Activated CD8-positive, alpha-beta T cell treated with anti-CD3 and anti-CD28 coated beads, Interleukin-2, amount 10 ng/mL, durations not matched to agents 7 days and 5 days (primary cell): ENCODE results near the gene SH3BGRL3. TPM values are rescaled to one million over a fixed set of nuclear protein-coding genes. Genes with fewer than 3 reads are reported as not detected.
"Not testable (repeated sequence)": the region's sequence is repeated elsewhere in the genome, so short reads cannot be mapped to it uniquely, and the experiment has no call there.

Source experiments
- ATAC-seq: fragments of 150-1000 bp; cut with Tn5 transposase; one replicate; pipeline ENCODE4 v1.10.0; 2021; ENCODE audit warnings: moderate library complexity
- CTCF ChIA-PET: fragments of 350-600 bp; sonication (Branson Sonifier 250); formaldehyde crosslinking; loops from one replicate; lab custom pipeline; 2021; ENCODE audit warnings: antibody characterized with exemption; lab: Charles Lee
- POLR2A ChIA-PET: fragments of 350-600 bp; sonication (Branson Sonifier 250); formaldehyde crosslinking; loops from one replicate; lab custom pipeline; 2021; ENCODE audit warnings: antibody characterized with exemption; lab: Charles Lee
- DNase-seq: peaks from one replicate; pipeline ENCODE4 v3.0.0-alpha.2; 2020
- H3K27ac Mint-ChIP-seq: one replicate; pipeline ENCODE4 v1.8.0; 2021; ENCODE audit warnings: mild to moderate bottlenecking, mixed read lengths
- H3K27me3 Mint-ChIP-seq: one replicate; pipeline ENCODE4 v1.8.0; 2021; ENCODE audit warnings: low read depth, mixed read lengths
- H3K36me3 Mint-ChIP-seq: one replicate; pipeline ENCODE4 v1.8.0; 2021; ENCODE audit warnings: low read depth, mixed read lengths
- H3K4me1 Mint-ChIP-seq: one replicate; pipeline ENCODE4 v1.8.0; 2021; ENCODE audit warnings: low read depth, mixed read lengths
- H3K4me3 Mint-ChIP-seq: one replicate; pipeline ENCODE4 v1.8.0; 2021; ENCODE audit warnings: mild to moderate bottlenecking, mixed read lengths
- H3K9me3 Mint-ChIP-seq: one replicate; pipeline ENCODE4 v1.8.0; 2022; ENCODE audit warnings: mixed read lengths; ENCODE audit not compliant: insufficient read depth
- total RNA-seq, 2 experiments: library from RNA; stranded (reverse); gene quantifications; one replicate each; pipeline ENCODE4 v1.2.3, GENCODE V29; 2021

SH3BGRL3 gene
- total RNA-seq, 2 experiments from 2014 or later = 795 to 814 TPM

DNA sequence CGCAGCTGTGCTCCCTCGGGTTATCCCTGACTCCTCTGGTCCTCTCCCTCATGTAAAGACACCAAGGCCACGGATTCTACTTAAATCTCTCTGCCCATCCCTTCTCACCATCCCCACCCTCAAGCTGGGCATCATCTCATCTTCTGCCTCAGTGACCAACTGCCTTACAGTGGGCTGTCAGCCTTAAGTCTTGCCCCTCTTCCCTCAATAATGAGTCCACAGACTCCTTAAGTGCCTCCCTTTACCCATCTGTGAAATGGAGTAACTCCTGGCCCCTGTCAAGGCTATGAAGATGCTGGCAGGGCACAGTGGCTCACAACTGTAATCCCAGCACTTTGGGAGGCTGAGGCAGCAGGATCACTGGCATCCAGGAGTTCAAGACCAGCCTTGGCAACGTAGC is 12.1 kb downstream of the SH3BGRL3 start:
- Mint-ChIP-seq H3K27me3 (no peaks in the 10 kb centered on the region), H3K4me1 (peaks cover 53% of the 10 kb centered on the region)

DNA sequence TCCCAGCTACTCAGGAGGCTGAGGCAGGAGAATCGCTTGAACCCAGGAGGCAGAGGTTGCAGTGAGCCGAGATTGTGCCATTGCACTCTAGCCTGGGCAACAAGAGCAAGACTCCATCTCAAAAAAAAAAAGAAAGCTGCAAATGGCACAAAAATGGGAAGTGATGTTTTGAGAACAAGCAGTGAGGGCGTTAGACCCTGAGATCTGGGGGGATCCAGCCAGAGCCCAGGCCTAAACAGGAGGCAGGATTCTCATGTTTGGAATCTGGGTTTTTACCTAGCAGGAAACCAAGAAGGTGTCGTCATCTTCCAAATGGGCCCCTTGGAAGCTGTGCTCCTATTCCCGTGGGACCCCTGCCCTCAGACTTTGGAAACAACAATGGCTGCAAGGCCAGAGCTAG is 12.8 kb downstream of the SH3BGRL3 start:
- CTCF ChIA-PET = interaction anchor here (1.0 kb wide), 1 partner anchor 10 kb away, joined by 3 read pairs; no protein-coding TSS in a partner anchor
- POLR2A ChIA-PET = interaction anchor here (19.5 kb wide), 1 partner anchor 25 kb away, joined by 409 read pairs; the partner anchor contains the start of gene CD52
- not testable (repeated sequence) for H3K9me3 Mint-ChIP-seq, H3K4me3 Mint-ChIP-seq, ATAC-seq, H3K27me3 Mint-ChIP-seq, DNase-seq
- peaks cover 33% of the 10 kb centered on the region for H3K36me3 Mint-ChIP-seq
- H3K4me1 Mint-ChIP-seq = peaks cover 45% of the 10 kb centered on the region
- H3K27ac Mint-ChIP-seq = peak overlapping the region; percentile 4

More for the DNA sequence above, 12.1 kb downstream of the SH3BGRL3 start:
- ATAC-seq = no peak
- H3K27ac Mint-ChIP-seq = peak overlapping the region; percentile 96
- H3K9me3 Mint-ChIP-seq = no peaks in the 10 kb centered on the region
- ChIA-PET CTCF (interaction anchor here (0.8 to 1.2 kb wide), 3 partner anchors 11 to 30 kb away, joined by 3 to 4 read pairs (median 3); partner anchors contain the start of gene UBXN11), POLR2A (interaction anchor here (19.5 kb wide), 1 partner anchor 26 kb away, joined by 409 read pairs; the partner anchor contains the start of gene CD52)
- no peak for DNase-seq
- peaks cover 33% of the 10 kb centered on the region for H3K36me3 Mint-ChIP-seq
- no peak overlapping the region for H3K4me3 Mint-ChIP-seq

DNA sequence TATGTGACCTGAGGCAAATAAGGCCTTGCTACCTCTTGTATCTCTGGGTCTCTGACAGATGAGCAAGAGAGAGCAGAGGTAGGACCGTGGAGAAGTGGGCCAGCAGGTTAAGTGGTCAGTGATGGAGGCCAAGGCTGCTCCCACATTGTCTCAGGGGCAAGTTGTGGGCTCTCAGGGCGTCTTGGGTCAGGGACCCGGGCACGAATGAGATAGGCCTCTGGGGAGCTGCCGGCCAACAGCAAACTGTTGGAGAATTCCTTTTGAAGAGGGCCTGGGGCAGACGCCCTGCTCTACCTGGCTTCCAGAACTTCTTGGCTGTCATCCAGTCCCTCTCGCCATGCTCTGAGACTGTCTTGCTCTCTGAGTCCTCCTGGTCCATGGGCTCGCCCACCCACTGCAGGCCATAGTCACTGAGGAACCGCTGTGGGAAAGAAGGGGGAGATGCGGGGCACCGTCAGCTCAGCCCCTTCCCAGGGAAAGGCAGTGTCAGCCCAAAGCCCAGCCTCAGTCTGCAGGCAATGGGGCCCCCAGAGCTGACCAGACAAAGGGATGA is 14.1 kb downstream of the SH3BGRL3 start:
- Mint-ChIP-seq H3K4me1 (peaks cover 34% of the 10 kb centered on the region), H3K9me3 (no peaks in the 10 kb centered on the region), H3K27ac (peak overlapping the region; percentile 69), H3K27me3 (no peaks in the 10 kb centered on the region), H3K4me3 (no peak overlapping the region), H3K36me3 (peaks cover 33% of the 10 kb centered on the region)
- ChIA-PET CTCF (interaction anchor here (0.7 kb wide), 1 partner anchor 9 kb away, joined by 3 read pairs; no protein-coding TSS in a partner anchor), POLR2A (interaction anchor here (1.0 kb wide), 1 partner anchor 9 kb away, joined by 3 read pairs; no protein-coding TSS in a partner anchor)
- DNase-seq (no peak), ATAC-seq (no peak)

DNA sequence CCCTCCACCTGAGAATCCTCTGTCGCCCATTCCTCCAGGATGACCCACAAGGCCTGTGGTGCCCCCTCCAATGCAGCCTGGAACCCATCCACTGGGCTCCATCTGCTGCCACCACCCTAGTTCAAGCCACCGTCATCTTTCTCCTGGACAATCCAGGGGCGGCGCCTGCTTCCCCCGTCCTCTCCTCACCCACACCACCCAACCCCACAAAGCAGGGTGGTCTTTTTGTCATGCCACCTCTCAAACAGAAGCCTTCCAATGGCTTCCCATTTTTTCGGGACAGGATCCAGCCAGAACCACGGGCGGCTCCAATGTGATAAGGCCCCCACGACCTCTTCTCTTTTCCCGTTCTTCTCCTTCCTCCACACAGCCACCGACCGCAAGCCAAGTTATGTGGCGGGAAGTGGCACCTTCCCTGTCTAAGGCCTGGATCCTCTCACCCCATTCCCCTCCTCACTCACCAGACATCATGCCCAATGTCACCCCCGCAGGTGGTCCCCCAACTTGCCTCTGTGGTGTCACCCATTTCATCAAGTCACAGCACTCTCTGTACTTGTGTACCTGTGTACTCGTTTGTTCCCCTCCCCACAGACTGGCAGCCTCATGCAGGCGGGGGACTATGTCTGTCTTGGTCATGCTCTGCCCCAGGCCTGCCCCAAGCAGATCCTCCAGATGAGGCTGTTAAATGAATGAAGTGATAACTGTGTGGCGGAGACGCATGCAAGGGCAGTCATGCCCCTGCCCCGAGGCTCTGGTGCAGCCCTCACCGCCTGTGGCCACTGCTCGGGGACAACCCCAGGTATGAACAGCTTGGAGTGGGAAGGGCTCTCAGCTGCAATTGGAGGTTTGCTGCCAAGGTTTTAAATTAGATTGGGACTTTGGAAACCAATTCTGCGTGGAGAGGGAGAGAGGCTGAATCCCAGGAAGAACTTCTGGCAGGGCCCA is 15.6 kb downstream of the SH3BGRL3 start:
- DNase-seq = no peak
- H3K4me1 Mint-ChIP-seq = peaks cover 30% of the 10 kb centered on the region
- POLR2A ChIA-PET = interaction anchor here (6.2 kb wide), 1 partner anchor 7 kb away, joined by 40 read pairs; no protein-coding TSS in a partner anchor
- H3K27ac Mint-ChIP-seq = peak overlapping the region; percentile 25
- CTCF ChIA-PET = interaction anchor here (1.7 kb wide), 1 partner anchor 22 kb away, joined by 4 read pairs; the partner anchor contains the start of gene CD52
- H3K27me3 Mint-ChIP-seq = no peaks in the 10 kb centered on the region
- no peak for ATAC-seq
- no peaks in the 10 kb centered on the region for H3K9me3 Mint-ChIP-seq
- no peak overlapping the region for H3K4me3 Mint-ChIP-seq
- H3K36me3 Mint-ChIP-seq = peaks cover 30% of the 10 kb centered on the region

DNA sequence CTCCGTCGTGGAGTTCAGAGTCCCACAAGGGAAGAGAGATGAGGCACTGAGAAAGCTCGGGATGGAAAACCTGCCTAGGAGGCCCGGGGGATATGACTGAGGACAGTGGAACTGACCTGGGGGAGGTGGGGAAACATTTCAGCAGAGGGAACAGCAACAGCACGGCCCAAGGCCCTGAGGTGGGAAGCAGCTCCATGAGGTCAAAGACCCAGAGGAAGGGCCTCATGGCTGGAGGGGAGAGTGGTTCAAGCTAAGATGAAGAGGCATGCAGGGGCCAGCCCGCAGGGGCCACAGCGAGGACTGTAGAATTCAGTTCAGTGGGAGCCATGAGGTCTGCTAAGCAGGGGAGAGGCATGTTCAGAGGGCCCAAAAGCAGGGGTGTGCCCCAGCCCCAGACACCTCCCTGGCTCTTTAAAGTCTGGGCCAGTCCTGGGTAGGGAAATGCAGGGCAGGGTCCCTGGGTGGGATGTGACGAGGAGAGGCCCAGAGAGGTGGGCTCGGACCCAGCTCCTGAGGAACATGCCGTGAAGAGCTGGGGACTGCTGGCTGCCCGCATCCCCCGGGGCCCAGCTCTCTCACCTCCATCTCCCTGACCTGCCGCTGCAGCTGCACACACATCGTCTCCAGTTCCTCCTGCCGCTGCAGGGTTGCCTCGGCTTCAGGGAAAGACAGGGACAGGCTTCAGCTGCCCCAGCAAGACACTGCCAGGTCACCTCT is 16.6 kb downstream of the SH3BGRL3 start:
- POLR2A ChIA-PET = interaction anchor here (1.2 to 6.2 kb wide), 2 partner anchors 8 to 10 kb away, joined by 3 to 40 read pairs; partner anchors contain the start of gene UBXN11
- Mint-ChIP-seq H3K4me1 (peaks cover 30% of the 10 kb centered on the region), H3K4me3 (no peak overlapping the region), H3K36me3 (peaks cover 27% of the 10 kb centered on the region), H3K27ac (peak overlapping the region; percentile 25), H3K9me3 (no peaks in the 10 kb centered on the region), H3K27me3 (no peaks in the 10 kb centered on the region)
- ATAC-seq = no peak
- CTCF ChIA-PET = interaction anchor here (1.2 to 1.7 kb wide), 2 partner anchors 21 to 25 kb away, joined by 3 to 4 read pairs; partner anchors contain the start of gene CD52
- no peak for DNase-seq

GRCh38 chr1:26297057-26297790 is 17.3 kb downstream of the SH3BGRL3 start:
- Mint-ChIP-seq H3K27me3 (no peaks in the 10 kb centered on the region), H3K36me3 (peaks cover 21% of the 10 kb centered on the region), H3K4me3 (no peak overlapping the region), H3K9me3 (no peaks in the 10 kb centered on the region), H3K4me1 (peaks cover 22% of the 10 kb centered on the region), H3K27ac (no peak overlapping the region)
- ATAC-seq (no peak), DNase-seq (no peak)
- ChIA-PET CTCF (interaction anchor here (1.2 to 1.7 kb wide), 2 partner anchors 20 to 24 kb away, joined by 3 to 4 read pairs; partner anchors contain the start of gene CD52), POLR2A (interaction anchor here (0.9 to 6.2 kb wide), 3 partner anchors 9 to 20 kb away, joined by 3 to 40 read pairs (median 3); partner anchors contain the start of genes CD52 and UBXN11)

GRCh38 chr1:26297791-26298124 is 17.9 kb downstream of the SH3BGRL3 start:
- ATAC-seq = no peak
- POLR2A ChIA-PET = interaction anchor here (0.9 to 6.2 kb wide), 3 partner anchors 8 to 20 kb away, joined by 3 to 40 read pairs (median 3); partner anchors contain the start of genes CD52 and UBXN11
- no peaks in the 10 kb centered on the region for H3K27me3 Mint-ChIP-seq

DNA sequence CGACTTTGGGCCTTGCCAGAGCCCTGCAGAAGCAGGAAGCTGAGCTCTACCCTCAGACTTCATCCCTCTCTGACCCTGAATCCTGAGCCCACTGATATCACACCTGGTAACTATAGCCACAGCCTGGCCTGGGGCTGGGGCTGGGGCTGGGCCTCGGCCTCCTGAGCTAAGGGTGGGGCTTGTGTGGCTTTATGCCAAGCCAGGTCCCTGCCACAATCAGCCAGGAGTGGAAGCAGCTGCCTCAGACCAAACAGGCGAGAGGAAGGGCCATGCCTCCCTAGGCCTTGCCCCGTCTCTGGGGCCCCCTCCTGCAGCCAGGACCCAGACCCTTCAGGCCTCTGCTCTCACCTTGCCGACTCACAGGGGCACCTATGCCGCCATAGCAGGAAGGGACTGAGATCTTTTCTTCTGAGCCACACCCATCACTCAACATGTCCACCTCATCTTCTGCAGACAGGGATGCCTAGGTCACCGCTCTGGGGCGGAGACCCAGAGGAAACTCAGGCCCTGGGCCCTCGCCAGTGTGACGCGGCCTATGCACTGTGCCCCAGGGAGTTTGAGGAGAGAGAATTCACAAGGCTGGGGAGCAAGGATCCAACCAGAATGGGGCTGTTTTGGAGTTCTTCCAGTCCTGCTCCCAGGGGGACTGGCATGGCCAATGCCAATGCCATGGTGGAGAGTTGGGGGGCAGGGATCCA is 20.8 kb downstream of the SH3BGRL3 start:
- ATAC-seq (no peak), DNase-seq (no peak)
- Mint-ChIP-seq H3K4me1 (peaks cover 32% of the 10 kb centered on the region), H3K4me3 (no peak overlapping the region), H3K27ac (peak overlapping the region; percentile 63), H3K9me3 (no peaks in the 10 kb centered on the region), H3K36me3 (peaks cover 4% of the 10 kb centered on the region), H3K27me3 (no peaks in the 10 kb centered on the region)
- ChIA-PET CTCF (interaction anchor here (1.3 to 2.4 kb wide), 5 partner anchors 12 to 25 kb away, joined by 4 to 10 read pairs (median 8); no protein-coding TSS in a partner anchor), POLR2A (interaction anchor here (0.9 to 6.2 kb wide), 2 partner anchors 12 to 16 kb away, joined by 3 to 40 read pairs; no protein-coding TSS in a partner anchor)

More at GRCh38 chr1:26297791-26298124, 17.9 kb downstream of the SH3BGRL3 start:
- H3K4me3 Mint-ChIP-seq = no peak overlapping the region
- DNase-seq = no peak
- H3K9me3 Mint-ChIP-seq = no peaks in the 10 kb centered on the region
- no peak overlapping the region for H3K27ac Mint-ChIP-seq
- CTCF ChIA-PET = no interaction called here
- peaks cover 19% of the 10 kb centered on the region for H3K36me3 Mint-ChIP-seq
- H3K4me1 Mint-ChIP-seq = peaks cover 22% of the 10 kb centered on the region

GRCh38 chr1:26302733-26303405 is 23.0 kb downstream of the SH3BGRL3 start:
- CTCF ChIA-PET = interaction anchor here (1.2 kb wide), 1 partner anchor 10 kb away, joined by 3 read pairs; no protein-coding TSS in a partner anchor

More at GRCh38 chr1:26302733-26303405, 23.0 kb downstream of the SH3BGRL3 start:
- no peaks in the 10 kb centered on the region for H3K27me3 Mint-ChIP-seq
- H3K27ac Mint-ChIP-seq = no peak overlapping the region
- H3K4me3 Mint-ChIP-seq = no peak overlapping the region
- H3K36me3 Mint-ChIP-seq = peaks cover 2% of the 10 kb centered on the region
- POLR2A ChIA-PET = interaction anchor here (0.5 to 1.9 kb wide), 2 partner anchors 11 to 14 kb away, joined by 3 to 8 read pairs; no protein-coding TSS in a partner anchor
- H3K4me1 Mint-ChIP-seq = peaks cover 50% of the 10 kb centered on the region
- DNase-seq (no peak), ATAC-seq (no peak)
- H3K9me3 Mint-ChIP-seq = no peaks in the 10 kb centered on the region
